NCI-H187 (cell line): ENCODE data around the gene PCDHGA1.
"Not testable (repeated sequence)": the region's sequence is repeated elsewhere in the genome, so short reads cannot be mapped to it uniquely, and the experiment has no call there.

Experiments
- DNase-seq, 2 experiments: peaks; one replicate each; lab custom pipeline; 2025; lab: John Stamatoyannopoulos, UW

PCDHGA1 gene

GRCh38 chr5:141412854-141413539 lies 82.7 kb downstream of the PCDHGA1 start, which contains the start of gene PCDHGA10:
Gene PCDHGA10, plus strand, starts transcription at chr5:141412987. Its CDS starts 189 bp downstream, at chr5:141413176.
- DNase-seq: no peak

DNA sequence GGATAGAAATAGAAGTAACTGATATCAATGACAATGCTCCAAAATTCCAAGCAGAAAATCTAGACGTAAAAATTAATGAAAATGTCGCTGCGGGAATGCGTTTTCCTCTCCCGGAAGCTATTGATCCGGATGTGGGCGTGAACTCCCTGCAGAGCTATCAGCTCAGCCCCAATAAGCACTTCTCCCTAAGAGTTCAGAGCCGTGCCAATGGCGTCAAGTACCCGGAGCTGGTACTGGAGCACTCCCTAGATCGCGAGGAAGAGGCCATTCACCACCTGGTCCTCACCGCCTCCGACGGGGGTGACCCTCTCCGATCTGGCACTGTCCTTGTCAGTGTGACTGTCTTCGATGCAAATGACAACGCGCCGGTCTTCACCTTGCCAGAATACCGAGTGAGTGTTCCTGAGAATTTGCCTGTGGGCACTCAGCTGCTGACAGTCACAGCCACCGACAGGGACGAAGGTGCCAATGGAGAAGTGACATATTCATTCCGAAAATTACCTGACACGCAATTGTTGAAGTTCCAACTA lies 83.3 kb downstream of the PCDHGA1 start:
- no peak for DNase-seq

- DNase-seq: not testable (repeated sequence)
Observed at GRCh38 chr5:141414548-141415274, 84.4 kb downstream of the PCDHGA1 start.

DNA sequence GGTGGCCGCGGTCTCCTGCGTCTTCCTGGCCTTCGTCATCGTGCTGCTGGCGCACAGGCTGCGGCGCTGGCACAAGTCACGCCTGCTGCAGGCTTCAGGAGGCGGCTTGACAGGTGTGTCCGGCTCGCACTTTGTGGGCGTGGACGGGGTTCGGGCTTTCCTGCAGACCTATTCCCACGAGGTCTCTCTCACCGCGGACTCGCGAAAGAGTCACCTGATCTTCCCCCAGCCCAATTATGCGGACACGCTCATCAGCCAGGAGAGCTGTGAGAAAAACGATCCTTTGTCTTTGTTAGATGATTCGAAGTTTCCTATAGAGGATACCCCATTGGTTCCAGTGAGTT lies 84.9 kb downstream of the PCDHGA1 start:
- not testable (repeated sequence) for DNase-seq

DNA sequence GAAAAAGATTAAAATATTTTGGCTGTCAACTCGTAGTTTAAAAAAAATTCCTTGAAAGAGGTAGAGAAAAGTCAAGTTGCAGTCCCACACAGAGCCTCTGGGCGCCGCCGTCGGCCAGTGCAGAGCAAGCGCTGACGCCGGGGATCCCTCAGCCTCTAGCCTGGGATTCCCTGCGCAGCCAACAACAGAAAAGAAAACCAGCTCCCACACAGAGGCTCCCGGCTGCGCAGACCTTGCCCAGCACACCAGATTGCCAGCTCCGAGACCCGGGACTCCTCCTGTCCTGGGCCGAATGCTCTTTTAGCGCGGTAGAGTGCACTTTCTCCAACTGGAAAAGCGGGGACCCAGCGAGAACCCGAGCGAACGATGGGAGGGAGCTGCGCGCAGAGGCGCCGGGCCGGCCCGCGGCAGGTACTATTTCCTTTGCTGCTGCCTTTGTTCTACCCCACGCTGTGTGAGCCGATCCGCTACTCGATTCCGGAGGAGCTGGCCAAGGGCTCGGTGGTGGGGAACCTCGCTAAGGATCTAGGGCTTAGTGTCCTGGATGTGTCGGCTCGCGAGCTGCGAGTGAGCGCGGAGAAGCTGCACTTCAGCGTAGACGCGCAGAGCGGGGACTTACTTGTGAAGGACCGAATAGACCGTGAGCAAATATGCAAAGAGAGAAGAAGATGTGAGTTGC lies 87.3 kb downstream of the PCDHGA1 start, which contains the start of gene PCDHGB7:
Gene PCDHGB7, plus strand, starts transcription at position 184 of the 679 bp plus-strand sequence. Its CDS starts 183 bp downstream, at position 367.
- not testable (repeated sequence) for DNase-seq

DNA sequence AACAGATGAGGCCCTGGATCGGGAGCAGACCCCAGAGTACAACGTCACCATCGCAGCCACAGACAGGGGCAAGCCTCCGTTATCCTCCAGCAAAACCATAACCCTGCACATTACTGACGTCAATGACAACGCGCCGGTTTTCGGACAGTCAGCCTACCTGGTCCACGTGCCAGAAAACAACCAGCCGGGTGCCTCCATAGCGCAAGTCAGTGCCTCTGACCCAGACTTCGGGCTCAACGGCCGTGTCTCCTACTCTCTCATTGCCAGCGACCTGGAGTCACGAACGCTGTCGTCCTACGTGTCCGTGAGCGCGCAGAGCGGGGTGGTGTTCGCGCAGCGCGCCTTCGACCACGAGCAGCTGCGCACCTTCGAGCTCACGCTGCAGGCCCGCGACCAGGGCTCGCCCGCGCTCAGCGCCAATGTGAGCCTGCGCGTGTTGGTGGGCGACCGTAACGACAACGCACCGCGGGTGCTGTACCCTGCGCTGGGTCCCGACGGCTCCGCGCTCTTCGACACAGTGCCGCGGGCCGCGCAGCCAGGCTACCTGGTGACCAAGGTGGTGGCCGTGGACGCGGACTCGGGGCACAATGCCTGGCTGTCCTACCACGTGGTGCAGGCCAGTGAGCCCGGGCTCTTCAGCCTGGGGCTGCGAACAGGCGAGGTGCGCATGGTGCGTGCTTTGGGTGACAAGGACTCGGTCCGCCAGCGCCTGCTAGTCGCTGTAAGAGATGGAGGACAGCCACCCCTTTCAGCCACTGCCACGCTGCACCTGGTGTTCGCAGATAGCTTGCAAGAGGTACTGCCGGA lies 89.0 kb downstream of the PCDHGA1 start:
- DNase-seq: no peak

- no peak for DNase-seq
Observed at GRCh38 chr5:141420855-141421488, 90.7 kb downstream of the PCDHGA1 start, which contains the start of gene PCDHGA11. Gene PCDHGA11, plus strand, starts transcription at chr5:141421051. Its CDS starts 177 bp downstream, at chr5:141421228.

DNA sequence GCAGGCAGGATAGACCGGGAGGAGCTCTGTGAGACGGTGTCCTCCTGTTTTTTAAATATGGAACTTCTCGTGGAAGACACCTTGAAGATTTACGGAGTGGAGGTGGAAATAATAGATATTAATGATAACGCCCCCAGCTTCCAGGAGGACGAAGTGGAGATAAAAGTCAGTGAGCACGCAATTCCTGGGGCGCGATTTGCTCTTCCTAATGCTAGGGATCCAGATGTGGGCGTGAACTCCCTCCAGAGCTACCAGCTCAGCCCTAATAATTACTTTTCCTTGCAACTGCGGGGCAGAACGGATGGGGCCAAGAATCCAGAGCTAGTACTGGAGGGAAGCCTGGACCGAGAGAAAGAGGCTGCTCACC lies 91.2 kb downstream of the PCDHGA1 start:
- DNase-seq: no peak

GRCh38 chr5:141422742-141423291 lies 92.5 kb downstream of the PCDHGA1 start:
- DNase-seq: no peak

DNA sequence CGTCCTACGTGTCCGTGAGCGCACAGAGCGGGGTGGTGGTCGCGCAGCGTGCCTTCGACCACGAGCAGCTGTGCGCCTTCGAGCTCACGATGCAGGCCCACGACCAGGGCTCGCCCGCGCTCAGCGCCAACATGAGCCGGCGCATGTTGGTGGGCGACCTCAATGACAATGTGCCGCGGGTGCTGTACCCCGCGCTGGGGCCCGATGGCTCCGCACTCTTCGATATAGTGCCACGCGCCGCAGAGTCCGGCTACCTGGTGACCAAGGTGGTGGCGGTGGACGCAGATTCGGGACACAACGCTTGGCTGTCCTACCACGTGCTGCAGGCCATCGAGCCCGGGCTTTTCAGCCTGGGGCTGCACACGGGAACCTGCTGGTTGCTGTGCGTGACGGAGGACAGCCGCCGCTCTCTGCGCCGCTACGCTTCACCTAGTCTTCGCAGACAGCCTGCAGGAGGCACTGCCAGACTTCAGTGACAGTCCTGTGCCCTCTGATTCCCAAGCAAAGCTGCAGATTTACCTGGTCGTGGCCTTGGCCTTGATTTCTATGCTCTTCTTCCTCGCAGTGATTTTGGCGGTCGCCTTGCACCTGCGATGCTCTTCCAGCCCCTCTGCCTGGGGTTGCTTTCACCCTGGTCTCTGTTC lies 97.6 kb downstream of the PCDHGA1 start:
- DNase-seq: no peak

DNA sequence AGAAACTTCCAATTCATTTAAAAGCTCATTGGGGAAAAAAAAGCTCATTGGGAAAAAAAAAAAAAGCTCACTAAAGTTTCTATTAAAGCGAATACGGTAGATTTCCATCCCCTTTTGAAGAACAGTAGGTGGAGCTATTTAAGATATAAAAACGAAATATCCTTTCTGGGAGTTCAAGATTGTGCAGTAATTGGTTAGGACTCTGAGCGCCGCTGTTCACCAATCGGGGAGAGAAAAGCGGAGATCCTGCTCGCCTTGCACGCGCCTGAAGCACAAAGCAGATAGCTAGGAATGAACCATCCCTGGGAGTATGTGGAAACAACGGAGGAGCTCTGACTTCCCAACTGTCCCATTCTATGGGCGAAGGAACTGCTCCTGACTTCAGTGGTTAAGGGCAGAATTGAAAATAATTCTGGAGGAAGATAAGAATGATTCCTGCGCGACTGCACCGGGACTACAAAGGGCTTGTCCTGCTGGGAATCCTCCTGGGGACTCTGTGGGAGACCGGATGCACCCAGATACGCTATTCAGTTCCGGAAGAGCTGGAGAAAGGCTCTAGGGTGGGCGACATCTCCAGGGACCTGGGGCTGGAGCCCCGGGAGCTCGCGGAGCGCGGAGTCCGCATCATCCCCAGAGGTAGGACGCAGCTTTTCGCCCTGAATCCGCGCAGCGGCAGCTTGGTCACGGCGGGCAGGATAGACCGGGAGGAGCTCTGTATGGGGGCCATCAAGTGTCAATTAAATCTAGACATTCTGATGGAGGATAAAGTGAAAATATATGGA lies 100.2 kb downstream of the PCDHGA1 start, which contains the start of gene PCDHGA12:
Gene PCDHGA12, plus strand, starts transcription at position 176 of the 782 bp plus-strand sequence. Its CDS starts 253 bp downstream, at position 429.
- no peak for DNase-seq

DNA sequence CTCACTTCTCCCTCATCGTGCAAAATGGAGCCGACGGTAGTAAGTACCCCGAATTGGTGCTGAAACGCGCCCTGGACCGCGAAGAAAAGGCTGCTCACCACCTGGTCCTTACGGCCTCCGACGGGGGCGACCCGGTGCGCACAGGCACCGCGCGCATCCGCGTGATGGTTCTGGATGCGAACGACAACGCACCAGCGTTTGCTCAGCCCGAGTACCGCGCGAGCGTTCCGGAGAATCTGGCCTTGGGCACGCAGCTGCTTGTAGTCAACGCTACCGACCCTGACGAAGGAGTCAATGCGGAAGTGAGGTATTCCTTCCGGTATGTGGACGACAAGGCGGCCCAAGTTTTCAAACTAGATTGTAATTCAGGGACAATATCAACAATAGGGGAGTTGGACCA lies 101.0 kb downstream of the PCDHGA1 start:
- DNase-seq: no peak

DNA sequence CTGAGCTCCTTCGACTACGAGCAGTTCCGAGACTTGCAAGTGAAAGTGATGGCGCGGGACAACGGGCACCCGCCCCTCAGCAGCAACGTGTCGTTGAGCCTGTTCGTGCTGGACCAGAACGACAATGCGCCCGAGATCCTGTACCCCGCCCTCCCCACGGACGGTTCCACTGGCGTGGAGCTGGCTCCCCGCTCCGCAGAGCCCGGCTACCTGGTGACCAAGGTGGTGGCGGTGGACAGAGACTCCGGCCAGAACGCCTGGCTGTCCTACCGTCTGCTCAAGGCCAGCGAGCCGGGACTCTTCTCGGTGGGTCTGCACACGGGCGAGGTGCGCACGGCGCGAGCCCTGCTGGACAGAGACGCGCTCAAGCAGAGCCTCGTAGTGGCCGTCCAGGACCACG lies 102.0 kb downstream of the PCDHGA1 start:
- not testable (repeated sequence) for DNase-seq

- not testable (repeated sequence) for DNase-seq
Observed at GRCh38 chr5:141432726-141433125, 102.4 kb downstream of the PCDHGA1 start.

DNA sequence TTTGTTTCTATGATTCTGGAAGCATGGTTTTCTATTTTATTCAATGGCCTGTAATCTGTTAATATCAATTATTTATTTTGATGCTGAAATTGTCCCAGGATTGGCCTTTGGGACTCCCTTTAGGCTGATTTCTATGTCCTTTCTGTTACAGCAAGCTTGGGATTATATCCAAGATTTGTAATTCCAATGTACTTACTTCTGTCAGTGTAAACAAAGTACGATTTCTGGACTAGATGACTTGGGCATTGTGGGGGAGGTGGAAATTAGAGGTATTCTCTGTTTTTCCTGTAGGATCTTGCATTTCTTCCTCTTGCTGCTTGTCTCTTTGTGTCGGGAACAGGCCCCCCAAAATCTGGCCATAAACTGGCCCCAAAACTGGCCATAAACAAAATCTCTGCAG lies 103.7 kb downstream of the PCDHGA1 start:
- DNase-seq: no peak

DNA sequence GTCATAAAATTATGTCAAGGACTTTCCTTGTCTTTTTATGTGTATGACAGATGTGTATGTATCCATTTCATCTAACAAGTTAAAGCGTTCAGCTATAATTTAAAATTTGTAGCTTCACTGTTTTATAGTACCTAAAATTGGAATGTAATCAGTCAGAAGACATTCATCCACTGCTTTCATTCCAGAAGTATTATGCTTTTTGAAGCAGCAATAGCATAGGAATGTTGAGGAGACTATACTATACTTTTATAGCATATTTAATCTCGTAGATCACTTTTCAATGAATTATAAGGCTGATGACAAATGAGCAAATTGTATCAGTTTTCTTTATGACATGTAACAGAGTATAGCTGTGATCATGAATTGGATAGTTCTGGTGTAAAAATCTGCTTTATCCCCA lies 106.9 kb downstream of the PCDHGA1 start:
- DNase-seq: no peak

DNA sequence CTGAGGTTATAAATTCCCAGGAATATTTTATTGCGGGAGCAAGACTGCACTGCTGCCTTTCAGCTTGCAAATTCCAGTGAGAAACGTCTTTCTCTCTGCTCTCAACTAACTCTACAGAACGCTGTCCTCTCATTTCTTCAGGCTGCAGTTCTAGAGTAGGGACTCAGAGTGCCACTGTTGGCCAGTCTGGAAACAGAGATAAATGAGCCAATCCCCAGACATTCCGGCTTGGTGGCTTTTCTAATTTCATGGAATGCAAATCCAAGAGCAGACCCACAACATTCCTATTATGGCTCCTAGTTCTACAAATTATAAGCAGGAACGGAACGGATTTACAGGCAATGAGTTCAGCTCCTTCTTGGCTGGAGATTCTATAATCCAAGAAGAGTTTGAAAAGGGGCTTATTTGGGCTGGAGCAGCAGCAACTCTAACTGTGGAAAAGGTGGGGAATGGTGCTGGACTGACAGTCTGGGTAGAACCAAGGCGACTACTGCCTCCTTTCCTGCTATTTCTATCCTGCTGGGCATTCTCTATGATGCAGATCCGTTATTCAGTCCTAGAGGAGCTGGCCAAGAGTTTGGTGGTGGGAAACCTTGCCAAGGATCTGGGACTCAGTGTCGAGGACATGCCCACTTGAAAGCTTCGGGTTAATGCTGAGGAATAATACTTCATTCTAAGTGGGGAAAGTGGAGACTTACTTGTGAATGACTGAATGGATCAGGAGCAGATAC lies 109.3 kb downstream of the PCDHGA1 start:
- DNase-seq: no peak

DNA sequence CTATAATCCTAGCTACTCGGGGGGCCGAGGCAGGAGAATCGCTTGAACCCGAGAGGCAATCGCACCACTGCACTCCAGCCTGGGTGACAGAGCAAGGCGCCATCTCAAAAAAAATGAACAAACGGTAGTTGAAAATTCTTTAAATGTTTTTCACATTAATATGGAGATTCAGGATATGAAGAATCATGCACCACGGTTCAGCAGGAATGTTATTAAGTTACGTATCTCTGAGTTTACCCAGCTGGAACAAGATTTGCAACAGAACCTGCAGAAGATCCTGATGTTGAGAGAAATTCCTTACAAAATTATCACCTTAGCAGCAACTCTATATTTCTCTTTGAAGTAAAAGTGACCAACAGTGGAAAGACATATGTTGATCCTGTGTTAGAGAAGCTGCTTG lies 110.0 kb downstream of the PCDHGA1 start:
- no peak for DNase-seq
